ENCODE measurements around the gene KCTD1.

Gene KCTD1

DNA sequence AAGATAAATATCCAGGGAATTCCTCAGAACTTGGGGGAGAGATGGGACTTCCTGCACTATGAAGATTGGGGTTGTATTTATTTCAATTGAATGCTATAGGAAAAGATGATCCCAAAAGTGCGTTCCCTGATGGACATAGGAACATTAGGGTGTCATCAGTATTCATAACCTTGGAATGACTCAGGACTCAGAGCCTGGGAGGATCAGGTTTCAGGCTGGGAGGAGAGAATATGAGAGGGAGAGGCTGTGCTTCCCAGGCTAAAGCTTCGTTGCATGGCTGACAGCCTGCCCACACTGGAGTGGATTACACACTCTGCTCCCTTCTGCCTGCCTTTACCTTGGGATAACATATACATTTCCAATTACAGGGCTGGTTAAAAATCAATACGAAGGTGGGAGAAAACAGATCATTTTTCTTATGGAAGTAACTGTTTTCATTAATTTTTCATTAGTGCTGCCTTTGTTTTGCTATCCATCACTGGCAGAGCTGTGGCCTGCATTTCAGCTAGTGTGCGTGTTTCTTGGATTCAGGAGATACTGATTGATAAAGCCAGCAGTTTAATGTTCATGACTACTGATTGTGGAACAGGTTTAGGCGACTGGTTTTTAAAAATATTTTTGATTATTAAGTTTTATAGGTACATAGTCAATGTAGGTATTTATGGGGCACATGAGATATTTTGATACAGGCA, 118.7 kb downstream of the KCTD1 start:
- TF ChIP-seq, protein P1, sequence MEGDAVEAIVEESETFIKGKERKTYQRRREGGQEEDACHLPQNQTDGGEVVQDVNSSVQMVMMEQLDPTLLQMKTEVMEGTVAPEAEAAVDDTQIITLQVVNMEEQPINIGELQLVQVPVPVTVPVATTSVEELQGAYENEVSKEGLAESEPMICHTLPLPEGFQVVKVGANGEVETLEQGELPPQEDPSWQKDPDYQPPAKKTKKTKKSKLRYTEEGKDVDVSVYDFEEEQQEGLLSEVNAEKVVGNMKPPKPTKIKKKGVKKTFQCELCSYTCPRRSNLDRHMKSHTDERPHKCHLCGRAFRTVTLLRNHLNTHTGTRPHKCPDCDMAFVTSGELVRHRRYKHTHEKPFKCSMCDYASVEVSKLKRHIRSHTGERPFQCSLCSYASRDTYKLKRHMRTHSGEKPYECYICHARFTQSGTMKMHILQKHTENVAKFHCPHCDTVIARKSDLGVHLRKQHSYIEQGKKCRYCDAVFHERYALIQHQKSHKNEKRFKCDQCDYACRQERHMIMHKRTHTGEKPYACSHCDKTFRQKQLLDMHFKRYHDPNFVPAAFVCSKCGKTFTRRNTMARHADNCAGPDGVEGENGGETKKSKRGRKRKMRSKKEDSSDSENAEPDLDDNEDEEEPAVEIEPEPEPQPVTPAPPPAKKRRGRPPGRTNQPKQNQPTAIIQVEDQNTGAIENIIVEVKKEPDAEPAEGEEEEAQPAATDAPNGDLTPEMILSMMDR (conservative IDR thresholded peaks at IDR 0.05; ENCODE audit: low read length) = no peak
- peak; percentile 80 for DNase-seq (ENCODE audit: low read depth)

GRCh38 chr18:26425148-26425531, 123.2 kb downstream of the KCTD1 start:
- no peak overlapping the region for H3K4me3 ChIP-seq (ENCODE audit: low read length)
- DNase-seq (ENCODE audit: low read depth) = peak; percentile 35
- TF ChIP-seq, protein P1 (conservative IDR thresholded peaks at IDR 0.05; ENCODE audit: low read length) = no peak

More for the DNA sequence above, 118.7 kb downstream of the KCTD1 start:
- H3K4me3 ChIP-seq (ENCODE audit: low read length) = no peak overlapping the region

DNA sequence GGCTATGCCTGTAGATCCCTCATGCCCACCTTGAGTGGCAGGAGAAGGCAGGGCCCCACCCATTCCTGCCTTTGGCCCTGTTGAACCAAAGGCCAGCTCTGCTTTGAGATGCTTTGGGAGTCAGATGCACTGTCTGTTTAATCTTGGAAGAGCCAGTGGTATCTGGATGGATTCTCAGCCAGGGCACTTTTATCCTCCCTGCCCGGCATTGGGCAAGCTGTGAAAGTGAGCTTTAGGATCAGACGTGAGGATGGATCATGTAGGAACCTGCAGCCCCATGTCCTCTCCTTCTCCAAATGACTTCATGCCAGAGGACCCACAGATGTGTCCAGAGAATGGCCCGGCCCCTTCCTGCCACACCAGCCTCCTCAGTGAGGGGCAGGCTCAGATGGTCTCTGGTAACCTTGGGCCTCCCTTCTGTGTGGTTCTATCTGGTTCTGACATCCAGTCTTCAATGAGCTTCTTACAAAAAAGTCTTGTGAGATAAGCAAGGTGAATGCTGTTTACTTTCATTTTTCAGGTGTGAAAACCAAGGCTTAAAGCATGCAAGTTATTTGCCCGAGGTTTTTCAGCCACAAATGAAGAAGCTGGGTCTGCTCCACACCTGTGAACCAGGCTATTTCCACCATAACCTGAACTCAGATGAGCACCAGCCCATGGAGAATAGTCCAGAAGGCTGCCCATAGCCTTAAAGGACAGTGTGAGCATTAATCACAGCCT, 123.8 kb downstream of the KCTD1 start:
- DNase-seq (ENCODE audit: low read depth) = no peak
- TF ChIP-seq, protein P1 (conservative IDR thresholded peaks at IDR 0.05; ENCODE audit: low read length) = no peak
- H3K4me3 ChIP-seq (ENCODE audit: low read length) = no peak overlapping the region

- DNase-seq (ENCODE audit: low read depth) = no peak
- TF ChIP-seq, protein P1 (conservative IDR thresholded peaks at IDR 0.05; ENCODE audit: low read length) = no peak
- H3K4me3 ChIP-seq (ENCODE audit: low read length) = no peak overlapping the region
These were observed 125.7 kb downstream of the KCTD1 start for GRCh38 chr18:26422472-26423162.

GRCh38 chr18:26421931-26422330, 126.4 kb downstream of the KCTD1 start:
- no peak for DNase-seq (ENCODE audit: low read depth)
- TF ChIP-seq, protein P1 (conservative IDR thresholded peaks at IDR 0.05; ENCODE audit: low read length) = no peak
- H3K4me3 ChIP-seq (ENCODE audit: low read length) = no peak overlapping the region

- TF ChIP-seq, protein P1 (conservative IDR thresholded peaks at IDR 0.05; ENCODE audit: low read length) = no peak
- no peak for DNase-seq (ENCODE audit: low read depth)
- no peak overlapping the region for H3K4me3 ChIP-seq (ENCODE audit: low read length)
These were observed 126.8 kb downstream of the KCTD1 start for GRCh38 chr18:26421503-26421902.
